Astrocyte (in vitro differentiated cells and primary cell): ENCODE data around the gene UBE2D2. TPM values are rescaled to one million over a fixed set of nuclear protein-coding genes. Genes with fewer than 3 reads are reported as not detected.

Source experiments
- DNase-seq: peaks from one replicate; pipeline ENCODE4 v3.0.0-alpha.2; 2010; ENCODE audit warnings: low read depth
- FAIRE-seq: peaks from 2 replicates; lab custom pipeline; 2011; peaks lifted over from hg19 to GRCh38; lab: Jason Lieb, UNC
- H2AFZ ChIP-seq: 2 replicates; pipeline ENCODE4 v1.6.0; 2012; ENCODE audit warnings: low read depth, low read length, inconsistent platforms
- H3K27ac ChIP-seq: 2 replicates; pipeline ENCODE4 v1.5.1; 2011; ENCODE audit warnings: low read depth, low read length, inconsistent platforms
- H3K27me3 ChIP-seq: 2 replicates; pipeline ENCODE4 v1.6.0; 2011; ENCODE audit warnings: low read length, inconsistent platforms; ENCODE audit not compliant: insufficient read depth
- H3K36me3 ChIP-seq: 2 replicates; pipeline ENCODE4 v1.5.1; 2011; ENCODE audit warnings: low read length, inconsistent platforms; ENCODE audit not compliant: insufficient read depth
- H3K4me1 ChIP-seq: 2 replicates; pipeline ENCODE4 v1.5.1; 2011; ENCODE audit warnings: low read length, inconsistent platforms; ENCODE audit not compliant: insufficient read depth
- H3K4me2 ChIP-seq: 2 replicates; pipeline ENCODE4 v1.6.0; 2012; ENCODE audit warnings: low read length, inconsistent platforms
- H3K4me3 ChIP-seq: 2 replicates; pipeline ENCODE4 v1.5.1; 2011; ENCODE audit warnings: low read depth, mild to moderate bottlenecking, low read length, inconsistent platforms; ENCODE audit not compliant: insufficient read depth
- H3K79me2 ChIP-seq: 2 replicates; pipeline ENCODE4 v1.6.0; 2012; ENCODE audit warnings: mild to moderate bottlenecking, low read length, inconsistent platforms; ENCODE audit not compliant: insufficient read depth
- H3K9ac ChIP-seq: 2 replicates; pipeline ENCODE4 v1.6.0; 2012; ENCODE audit warnings: mild to moderate bottlenecking, low read length, inconsistent platforms
- H3K9me3 ChIP-seq: 2 replicates; pipeline ENCODE4 v1.5.1; 2012; ENCODE audit warnings: low read depth, mild to moderate bottlenecking, low read length, inconsistent platforms; ENCODE audit not compliant: insufficient read depth
- H4K20me1 ChIP-seq: 2 replicates; pipeline ENCODE4 v1.6.0; 2012; ENCODE audit warnings: low read length, inconsistent platforms; ENCODE audit not compliant: insufficient read depth
- H3K27ac Mint-ChIP-seq: one replicate; pipeline ENCODE4 v1.8.0; 2021; ENCODE audit warnings: mild to moderate bottlenecking, mixed read lengths; ENCODE audit not compliant: unreplicated experiment
- H3K27me3 Mint-ChIP-seq: one replicate; pipeline ENCODE4 v1.8.0; 2021; ENCODE audit warnings: low read depth, mixed read lengths; ENCODE audit not compliant: unreplicated experiment
- H3K36me3 Mint-ChIP-seq: one replicate; pipeline ENCODE4 v1.8.0; 2021; ENCODE audit warnings: low read depth, mixed read lengths; ENCODE audit not compliant: unreplicated experiment
- H3K4me1 Mint-ChIP-seq: one replicate; pipeline ENCODE4 v1.8.0; 2021; ENCODE audit warnings: low read depth, mixed read lengths; ENCODE audit not compliant: unreplicated experiment
- H3K4me3 Mint-ChIP-seq: one replicate; pipeline ENCODE4 v1.8.0; 2021; ENCODE audit warnings: mild to moderate bottlenecking, moderate library complexity, mixed read lengths; ENCODE audit not compliant: unreplicated experiment
- H3K9me3 Mint-ChIP-seq: one replicate; pipeline ENCODE4 v1.8.0; 2021; ENCODE audit warnings: mild to moderate bottlenecking, mixed read lengths; ENCODE audit not compliant: unreplicated experiment
- EZH2 ChIP-seq: IDR thresholded peaks from 2 replicates; pipeline ENCODE4 v1.6.1; 2012; ENCODE audit warnings: mild to moderate bottlenecking, low read length, inconsistent platforms; ENCODE audit not compliant: insufficient read depth
- total RNA-seq: library from RNA; stranded (reverse); gene quantifications from 2 replicates; pipeline ENCODE4 v1.2.1, GENCODE V29; 2021
- TF ChIP-seq, protein P1 (sequence below): IDR thresholded peaks from 2 replicates; pipeline ENCODE4 v1.5.1; 2011; ENCODE audit warnings: low read depth, mild to moderate bottlenecking, inconsistent platforms, low read length, moderate library complexity; ENCODE audit not compliant: insufficient read depth

Gene UBE2D2
- total RNA-seq, 1 donor from 2014 or later, result 169 TPM

DNA sequence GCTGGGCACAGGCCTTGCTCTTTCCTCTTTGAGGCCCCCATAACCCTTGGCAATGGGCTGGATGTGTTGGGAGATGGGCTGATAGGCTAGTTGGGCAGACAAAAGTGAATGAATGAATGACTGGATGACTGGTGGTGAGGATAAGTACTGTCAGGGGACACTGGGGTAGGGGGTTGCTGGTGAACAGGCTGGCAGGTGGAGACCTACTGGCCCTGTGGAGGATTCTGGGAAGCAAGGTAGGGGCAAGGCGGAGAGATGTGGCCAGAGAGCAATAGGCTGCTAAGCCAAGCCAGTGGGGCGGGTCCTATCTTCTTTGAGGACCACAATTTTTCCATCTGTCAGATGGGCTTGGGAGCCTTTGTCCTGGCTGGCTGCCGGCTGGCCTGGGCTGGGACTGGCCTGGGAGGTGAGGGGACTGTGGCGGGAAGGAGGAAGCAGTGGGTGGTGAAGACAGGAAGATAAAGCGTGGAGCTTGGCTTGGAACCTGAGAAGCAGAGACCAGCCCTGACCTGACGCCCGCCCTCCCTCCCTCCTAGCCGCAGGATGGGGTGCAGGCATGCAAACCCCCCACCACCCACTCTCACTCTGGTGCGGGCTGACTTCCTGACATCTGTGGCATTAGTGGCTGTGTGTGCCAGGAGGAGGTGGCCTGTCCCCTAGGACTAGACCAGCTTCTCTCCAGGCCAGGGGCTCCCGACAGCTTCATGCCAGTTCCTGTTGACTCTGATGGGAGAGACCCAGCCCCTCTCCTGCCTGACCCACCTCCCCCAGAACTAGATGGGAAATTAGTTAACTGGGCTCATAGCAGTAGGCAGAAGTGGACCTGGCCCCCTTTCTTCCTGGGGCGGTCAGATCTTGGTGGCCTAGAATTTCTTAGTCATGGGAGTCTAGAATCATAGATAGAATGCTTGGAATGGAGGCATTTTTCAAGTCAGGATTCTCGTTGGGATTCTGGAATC lies 96.5 kb downstream of the UBE2D2 start:
- FAIRE-seq (no peak), DNase-seq (peak; percentile 82)
- H3K27ac ChIP-seq, result peak overlapping the region; percentile 83
- H3K9me3 Mint-ChIP-seq, result no peaks in the 10 kb centered on the region
- H3K9ac ChIP-seq, result peak overlapping the region; percentile 73
- H4K20me1 ChIP-seq, result peaks cover 62% of the 10 kb centered on the region
- TF ChIP-seq, protein P1, sequence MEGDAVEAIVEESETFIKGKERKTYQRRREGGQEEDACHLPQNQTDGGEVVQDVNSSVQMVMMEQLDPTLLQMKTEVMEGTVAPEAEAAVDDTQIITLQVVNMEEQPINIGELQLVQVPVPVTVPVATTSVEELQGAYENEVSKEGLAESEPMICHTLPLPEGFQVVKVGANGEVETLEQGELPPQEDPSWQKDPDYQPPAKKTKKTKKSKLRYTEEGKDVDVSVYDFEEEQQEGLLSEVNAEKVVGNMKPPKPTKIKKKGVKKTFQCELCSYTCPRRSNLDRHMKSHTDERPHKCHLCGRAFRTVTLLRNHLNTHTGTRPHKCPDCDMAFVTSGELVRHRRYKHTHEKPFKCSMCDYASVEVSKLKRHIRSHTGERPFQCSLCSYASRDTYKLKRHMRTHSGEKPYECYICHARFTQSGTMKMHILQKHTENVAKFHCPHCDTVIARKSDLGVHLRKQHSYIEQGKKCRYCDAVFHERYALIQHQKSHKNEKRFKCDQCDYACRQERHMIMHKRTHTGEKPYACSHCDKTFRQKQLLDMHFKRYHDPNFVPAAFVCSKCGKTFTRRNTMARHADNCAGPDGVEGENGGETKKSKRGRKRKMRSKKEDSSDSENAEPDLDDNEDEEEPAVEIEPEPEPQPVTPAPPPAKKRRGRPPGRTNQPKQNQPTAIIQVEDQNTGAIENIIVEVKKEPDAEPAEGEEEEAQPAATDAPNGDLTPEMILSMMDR, result no peak
- TF ChIP-seq EZH2, result no peak
- no peak overlapping the region for H2AFZ ChIP-seq
- H3K9me3 ChIP-seq, result no peaks in the 10 kb centered on the region
- H3K4me3 Mint-ChIP-seq, result peak overlapping the region; percentile 55
- H3K4me1 Mint-ChIP-seq, result peaks cover 73% of the 10 kb centered on the region
- H3K4me3 ChIP-seq, result no peak overlapping the region
- H3K36me3 Mint-ChIP-seq, result peaks cover 8% of the 10 kb centered on the region
- H3K4me1 ChIP-seq, result peaks cover 93% of the 10 kb centered on the region
- peak overlapping the region; percentile 81 for H3K4me2 ChIP-seq
- H3K27me3 ChIP-seq, result no peaks in the 10 kb centered on the region
- no peaks in the 10 kb centered on the region for H3K27me3 Mint-ChIP-seq
- peak overlapping the region; percentile 89 for H3K27ac Mint-ChIP-seq
- H3K79me2 ChIP-seq, result peaks cover 92% of the 10 kb centered on the region
- no peaks in the 10 kb centered on the region for H3K36me3 ChIP-seq

DNA sequence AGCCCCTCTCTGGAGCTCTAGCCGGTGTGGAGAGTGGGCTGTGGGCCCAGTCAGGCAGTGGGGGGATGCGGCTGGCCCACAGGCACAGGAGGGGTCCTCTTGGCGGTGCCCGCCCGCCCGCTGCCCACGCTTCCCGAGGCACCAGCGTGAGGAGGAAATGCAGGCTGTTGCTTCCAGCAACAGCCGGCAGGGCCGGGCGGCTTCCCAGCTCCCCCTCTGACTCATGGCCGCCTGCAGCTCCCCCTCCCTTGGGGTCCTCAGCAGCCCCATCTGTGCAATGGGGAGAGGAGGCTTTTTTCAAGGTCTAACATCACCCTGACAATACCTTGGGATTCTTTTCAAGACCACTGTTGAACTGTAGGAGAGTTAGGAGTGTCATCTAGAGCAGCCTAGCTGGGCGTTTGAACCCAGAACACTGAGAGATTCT lies 97.4 kb downstream of the UBE2D2 start:
- Histone ChIP-seq H3K79me2 (peaks cover 92% of the 10 kb centered on the region), H2AFZ (no peak overlapping the region), H4K20me1 (peaks cover 62% of the 10 kb centered on the region), H3K4me3 (peak overlapping the region; percentile 20), H3K27ac (peak overlapping the region; percentile 83), H3K27me3 (no peaks in the 10 kb centered on the region), H3K4me1 (peaks cover 87% of the 10 kb centered on the region), H3K9me3 (no peaks in the 10 kb centered on the region), H3K9ac (peak overlapping the region; percentile 73), H3K36me3 (no peaks in the 10 kb centered on the region), H3K4me2 (peak overlapping the region; percentile 81)
- H3K9me3 Mint-ChIP-seq, result no peaks in the 10 kb centered on the region
- TF ChIP-seq, protein P1, result peak; percentile 8
- no peak for TF ChIP-seq EZH2
- DNase-seq (peak; percentile 57), FAIRE-seq (no peak)
- peak overlapping the region; percentile 89 for H3K27ac Mint-ChIP-seq
- H3K4me1 Mint-ChIP-seq, result peaks cover 74% of the 10 kb centered on the region
- H3K27me3 Mint-ChIP-seq, result no peaks in the 10 kb centered on the region
- peaks cover 8% of the 10 kb centered on the region for H3K36me3 Mint-ChIP-seq
- peak overlapping the region; percentile 66 for H3K4me3 Mint-ChIP-seq
